GM18858 (cell line): ENCODE measurements around the gene CD37.
"Not testable (repeated sequence)": the region's sequence is repeated elsewhere in the genome, so short reads cannot be mapped to it uniquely, and the experiment has no call there.

Experiments
- ATAC-seq: cut with Tn5 transposase; IDR thresholded peaks from one replicate; pipeline ENCODE4 v1.9.1; 2021; ENCODE audit not compliant: unreplicated experiment

The CD37 gene

GRCh38 chr19:49328741-49329140 lies 6.5 kb upstream of the CD37 start:
- ATAC-seq: no peak

GRCh38 chr19:49331187-49331586 lies 4.0 kb upstream of the CD37 start:
- not testable (repeated sequence) for ATAC-seq

GRCh38 chr19:49331616-49332055 lies 3.6 kb upstream of the CD37 start:
- ATAC-seq: peak; percentile 32

GRCh38 chr19:49332691-49333417 lies 2.4 kb upstream of the CD37 start:
- ATAC-seq: not testable (repeated sequence)

- ATAC-seq: no peak
Observed at GRCh38 chr19:49333418-49333805, 1.8 kb upstream of the CD37 start.

- ATAC-seq: no peak
Observed at GRCh38 chr19:49333811-49334288, 1.4 kb upstream of the CD37 start.

- no peak for ATAC-seq
Observed at GRCh38 chr19:49335784-49336481, 727 bp downstream of the CD37 start.

- ATAC-seq: no peak
Observed at GRCh38 chr19:49336482-49337266, 1.5 kb downstream of the CD37 start.

GRCh38 chr19:49337267-49338022 lies 2.2 kb downstream of the CD37 start:
- ATAC-seq: no peak

- no peak for ATAC-seq
Observed at GRCh38 chr19:49338023-49338677, 2.9 kb downstream of the CD37 start.

GRCh38 chr19:49338691-49339300 lies 3.6 kb downstream of the CD37 start:
- no peak for ATAC-seq

GRCh38 chr19:49339301-49340068 lies 4.3 kb downstream of the CD37 start:
- no peak for ATAC-seq

GRCh38 chr19:49340069-49340864 lies 5.1 kb downstream of the CD37 start:
- no peak for ATAC-seq

- ATAC-seq: no peak
Observed at GRCh38 chr19:49340865-49341718, 5.9 kb downstream of the CD37 start.

- ATAC-seq: no peak
Observed at GRCh38 chr19:49342291-49342721, 7.1 kb downstream of the CD37 start.

- no peak for ATAC-seq
Observed at GRCh38 chr19:49343123-49343522, 7.9 kb downstream of the CD37 start.
